IPS-20b (cell line): Measurements from ENCODE around the gene MXI1.

Experiments
- H3K27ac ChIP-seq: one replicate; pipeline ENCODE4 v1.5.1; 2013; ENCODE audit warnings: low read length
- H3K27me3 ChIP-seq: 2 replicates; pipeline ENCODE4 v1.6.1; 2013; ENCODE audit warnings: mild to moderate bottlenecking, low read length, inconsistent platforms; ENCODE audit not compliant: insufficient read depth
- H3K36me3 ChIP-seq: 2 replicates; pipeline ENCODE4 v1.6.1; 2013; ENCODE audit warnings: low read depth, mild to moderate bottlenecking, inconsistent platforms, low read length, moderate library complexity; ENCODE audit not compliant: insufficient read depth
- H3K4me1 ChIP-seq: 2 replicates; pipeline ENCODE4 v1.6.1; 2013; ENCODE audit warnings: mild to moderate bottlenecking, control low read depth, inconsistent platforms, low read length, moderate library complexity; ENCODE audit not compliant: insufficient read depth
- H3K4me3 ChIP-seq: 2 replicates; pipeline ENCODE4 v1.5.1; 2013; ENCODE audit warnings: mild to moderate bottlenecking, low read length, inconsistent platforms
- H3K9ac ChIP-seq: 2 replicates; pipeline ENCODE4 v1.6.1; 2013; ENCODE audit warnings: low read depth, mild to moderate bottlenecking, inconsistent platforms, low read length, moderate library complexity
- H3K9me3 ChIP-seq: 2 replicates; pipeline ENCODE4 v1.6.1; 2013; ENCODE audit warnings: mild to moderate bottlenecking, low read depth, low read length, inconsistent platforms; ENCODE audit not compliant: insufficient read depth

The MXI1 gene

GRCh38 chr10:110311357-110311949 lies 104.0 kb downstream of the MXI1 start:
- H3K9ac ChIP-seq = no peak overlapping the region
- H3K27ac ChIP-seq = no peak overlapping the region
- H3K36me3 ChIP-seq = no peaks in the 10 kb centered on the region
- H3K9me3 ChIP-seq = no peaks in the 10 kb centered on the region
- H3K27me3 ChIP-seq = no peaks in the 10 kb centered on the region
- H3K4me3 ChIP-seq = no peak overlapping the region
- peaks cover 4% of the 10 kb centered on the region; the same call in 1 of the 2 replicates for H3K4me1 ChIP-seq

DNA sequence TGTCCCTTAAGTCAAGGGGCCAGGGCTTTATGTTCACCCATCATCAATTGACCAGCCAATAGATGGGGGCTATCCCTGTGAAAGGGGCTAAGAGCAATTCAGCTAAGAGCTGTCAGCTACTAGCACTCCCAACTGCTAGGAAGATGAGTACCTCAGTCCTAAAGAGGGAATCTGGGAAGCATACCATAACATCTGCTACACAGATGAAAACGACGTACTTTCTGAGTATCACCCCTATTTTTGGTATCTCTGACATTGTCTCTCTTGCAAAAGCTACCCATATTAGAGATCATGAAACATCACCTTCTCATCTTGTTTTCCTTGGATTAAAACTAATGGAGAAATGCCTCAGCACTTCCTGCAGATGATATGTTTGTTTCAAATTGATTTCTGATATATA lies 104.8 kb downstream of the MXI1 start:
- Histone ChIP-seq H3K36me3 (no peaks in the 10 kb centered on the region), H3K4me1 (peaks cover 4% of the 10 kb centered on the region; the same call in 1 of the 2 replicates), H3K9ac (no peak overlapping the region), H3K9me3 (no peaks in the 10 kb centered on the region), H3K27ac (no peak overlapping the region), H3K4me3 (no peak overlapping the region), H3K27me3 (no peaks in the 10 kb centered on the region)

GRCh38 chr10:110313674-110314073 lies 106.3 kb downstream of the MXI1 start:
- Histone ChIP-seq H3K27ac (no peak overlapping the region), H3K4me1 (peaks cover 4% of the 10 kb centered on the region; the same call in 1 of the 2 replicates), H3K27me3 (no peaks in the 10 kb centered on the region), H3K9ac (no peak overlapping the region), H3K4me3 (no peak overlapping the region), H3K36me3 (no peaks in the 10 kb centered on the region), H3K9me3 (no peaks in the 10 kb centered on the region)

DNA sequence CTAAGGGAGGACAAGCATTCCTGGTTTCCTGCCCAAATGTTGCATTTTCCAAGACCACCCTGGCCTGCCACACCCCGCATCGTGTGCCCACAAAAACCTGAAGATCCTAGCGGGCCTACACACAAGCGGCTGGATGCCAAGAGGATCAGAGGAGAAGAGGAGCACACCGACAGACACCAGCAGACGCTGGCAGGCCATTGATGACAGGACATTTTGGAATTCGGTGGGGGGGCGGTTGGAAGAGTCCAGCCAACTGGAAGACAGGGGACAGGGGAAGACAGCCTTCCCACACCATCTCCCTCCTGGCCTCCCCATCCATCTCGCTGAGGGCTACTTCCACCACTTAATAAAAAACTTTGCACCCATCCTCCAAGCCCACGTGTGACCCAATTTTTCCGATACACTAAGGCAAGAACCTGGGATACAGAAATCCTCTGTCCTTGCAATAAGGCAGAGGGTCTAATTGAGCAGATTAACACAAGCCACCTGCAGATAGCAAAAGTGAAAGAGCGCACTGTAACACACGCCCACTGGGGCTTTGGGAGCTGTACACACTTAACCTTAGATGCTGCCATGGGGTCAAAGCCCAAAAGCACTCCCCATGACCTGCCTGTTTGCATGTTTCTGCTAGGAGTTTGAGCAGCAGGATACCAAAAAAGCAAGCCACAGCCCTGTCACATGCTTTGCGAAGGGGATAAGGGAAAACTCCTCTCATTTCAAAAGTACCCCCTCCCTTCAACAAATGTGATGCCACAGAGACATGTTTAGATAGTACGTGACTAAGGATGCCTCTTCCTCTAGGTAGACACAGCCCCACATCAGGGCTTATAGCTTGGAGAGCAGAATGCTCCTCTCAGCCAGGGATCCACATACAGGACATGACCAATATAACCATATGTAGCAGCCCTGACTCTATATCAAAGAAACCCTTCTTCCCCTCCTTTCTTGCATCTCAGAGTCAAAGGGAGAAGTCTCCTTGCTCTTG lies 110.8 kb downstream of the MXI1 start:
- H3K27ac ChIP-seq = no peak overlapping the region
- H3K4me3 ChIP-seq = no peak overlapping the region
- no peaks in the 10 kb centered on the region for H3K9me3 ChIP-seq
- no peak overlapping the region for H3K9ac ChIP-seq
- H3K36me3 ChIP-seq = no peaks in the 10 kb centered on the region
- no peaks in the 10 kb centered on the region; the same call in 1 of the 2 replicates for H3K4me1 ChIP-seq
- no peaks in the 10 kb centered on the region for H3K27me3 ChIP-seq

- Histone ChIP-seq H3K4me3 (no peak overlapping the region), H3K27me3 (no peaks in the 10 kb centered on the region), H3K4me1 (no peaks in the 10 kb centered on the region; the same call in 1 of the 2 replicates), H3K9me3 (no peaks in the 10 kb centered on the region), H3K27ac (no peak overlapping the region), H3K36me3 (no peaks in the 10 kb centered on the region), H3K9ac (no peak overlapping the region)
These were observed 114.6 kb downstream of the MXI1 start for GRCh38 chr10:110321869-110322620.

GRCh38 chr10:110323503-110323902 lies 116.1 kb downstream of the MXI1 start:
- Histone ChIP-seq H3K36me3 (no peaks in the 10 kb centered on the region), H3K4me1 (no peaks in the 10 kb centered on the region; the same call in 1 of the 2 replicates), H3K27ac (no peak overlapping the region), H3K27me3 (no peaks in the 10 kb centered on the region), H3K9me3 (no peaks in the 10 kb centered on the region; the same call in 1 of the 2 replicates), H3K9ac (no peak overlapping the region), H3K4me3 (no peak overlapping the region)

- no peaks in the 10 kb centered on the region for H3K36me3 ChIP-seq
- no peaks in the 10 kb centered on the region for H3K4me1 ChIP-seq
- H3K4me3 ChIP-seq = no peak overlapping the region
- no peak overlapping the region for H3K9ac ChIP-seq
- H3K27me3 ChIP-seq = no peaks in the 10 kb centered on the region
- H3K9me3 ChIP-seq = peaks cover 1% of the 10 kb centered on the region
- H3K27ac ChIP-seq = no peak overlapping the region
These were observed 116.9 kb downstream of the MXI1 start for GRCh38 chr10:110324201-110324804.

- Histone ChIP-seq H3K4me3 (no peak overlapping the region), H3K9ac (no peak overlapping the region), H3K36me3 (no peaks in the 10 kb centered on the region), H3K27me3 (no peaks in the 10 kb centered on the region), H3K9me3 (peaks cover 7% of the 10 kb centered on the region), H3K4me1 (no peaks in the 10 kb centered on the region), H3K27ac (no peak overlapping the region)
These were observed 117.4 kb downstream of the MXI1 start for GRCh38 chr10:110324805-110325280.

- H3K4me1 ChIP-seq = no peaks in the 10 kb centered on the region
- peaks cover 20% of the 10 kb centered on the region for H3K9me3 ChIP-seq
- no peak overlapping the region for H3K4me3 ChIP-seq
- H3K9ac ChIP-seq = no peak overlapping the region
- H3K27me3 ChIP-seq = no peaks in the 10 kb centered on the region
- H3K36me3 ChIP-seq = no peaks in the 10 kb centered on the region
- H3K27ac ChIP-seq = no peak overlapping the region
These were observed 119.1 kb downstream of the MXI1 start for GRCh38 chr10:110326351-110327032.

DNA sequence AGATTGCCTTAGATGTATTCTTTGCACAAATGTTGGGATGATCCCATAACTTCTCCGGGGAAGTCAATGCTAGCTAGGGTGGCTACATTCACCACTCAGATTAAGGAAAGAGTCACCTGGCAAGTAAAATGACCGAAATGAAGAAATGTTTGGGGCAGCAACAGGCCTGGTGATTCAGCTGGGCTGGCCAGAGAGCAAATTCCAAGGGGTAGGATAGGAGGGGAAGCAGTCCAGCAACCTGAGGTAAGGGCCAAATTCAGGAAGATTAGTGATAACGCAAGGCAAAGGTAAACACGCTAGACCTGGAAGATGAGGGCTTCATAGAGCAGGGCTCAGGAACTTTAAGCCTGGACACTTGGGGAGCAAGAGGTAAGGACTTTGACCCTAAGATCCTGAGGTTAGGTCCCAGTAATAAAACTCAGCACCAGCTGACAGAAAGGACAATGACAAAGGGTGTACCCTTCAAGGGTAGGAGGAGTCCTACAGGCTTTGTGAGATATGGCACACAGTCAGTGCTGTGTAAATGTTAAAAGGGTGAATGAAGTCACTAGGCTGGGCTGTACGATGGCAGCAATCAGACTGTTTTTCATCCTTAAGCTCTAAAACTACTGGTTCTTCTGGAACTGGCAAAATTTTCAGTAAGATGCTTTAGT lies 120.0 kb downstream of the MXI1 start:
- Histone ChIP-seq H3K9ac (no peak overlapping the region), H3K4me3 (no peak overlapping the region), H3K27me3 (no peaks in the 10 kb centered on the region), H3K9me3 (peaks cover 20% of the 10 kb centered on the region), H3K4me1 (no peaks in the 10 kb centered on the region), H3K36me3 (no peaks in the 10 kb centered on the region), H3K27ac (no peak overlapping the region)
